ENCODE results near the gene YPEL4.
"Not testable (repeated sequence)": the region's sequence is repeated elsewhere in the genome, so short reads cannot be mapped to it uniquely, and the experiment has no call there.

Gene YPEL4

GRCh38 chr11:57649826-57650738 is at the start of gene YPEL4:
YPEL4 (minus strand) TSS chr11:57649912; CDS start chr11:57647107, 2,805 bp downstream.
- peak; percentile 76 to 80 for DNase-seq

- no peak for DNase-seq
Measured at GRCh38 chr11:57698843-57699365, 49.2 kb upstream of the YPEL4 start.

GRCh38 chr11:57690474-57690873 is 40.8 kb upstream of the YPEL4 start:
- not testable (repeated sequence) for DNase-seq

GRCh38 chr11:57681168-57681567 is 31.5 kb upstream of the YPEL4 start:
- DNase-seq: no peak

- no peak for DNase-seq
Measured at GRCh38 chr11:57680552-57680874, 30.8 kb upstream of the YPEL4 start.

GRCh38 chr11:57679396-57679795 is 29.7 kb upstream of the YPEL4 start:
- DNase-seq: no peak

GRCh38 chr11:57675176-57675941 is 25.6 kb upstream of the YPEL4 start:
- DNase-seq: no peak

- no peak for DNase-seq
Measured at GRCh38 chr11:57674251-57674650, 24.5 kb upstream of the YPEL4 start.

GRCh38 chr11:57668434-57668782 is 18.7 kb upstream of the YPEL4 start:
- peak in 1 of 2 donors; percentile 50 for DNase-seq

- peak; percentile 100 for DNase-seq
Measured at GRCh38 chr11:57667736-57668433, 18.2 kb upstream of the YPEL4 start, which contains the start of gene ZDHHC5. ZDHHC5 (plus strand) TSS chr11:57668114; CDS start chr11:57673091, 4,977 bp downstream.

- DNase-seq: peak; percentile 96 to 98
Measured at GRCh38 chr11:57667117-57667735, 17.5 kb upstream of the YPEL4 start.

- DNase-seq: no peak
Measured at GRCh38 chr11:57663975-57664374, 14.3 kb upstream of the YPEL4 start.

- no peak for DNase-seq
Measured at GRCh38 chr11:57662893-57663292, 13.2 kb upstream of the YPEL4 start.

GRCh38 chr11:57659669-57660068 is 10.0 kb upstream of the YPEL4 start:
- DNase-seq: no peak

- DNase-seq: no peak
Measured at GRCh38 chr11:57658023-57658361, 8.3 kb upstream of the YPEL4 start.

- DNase-seq: peak; percentile 98 to 99
Measured at GRCh38 chr11:57657194-57658022, 7.7 kb upstream of the YPEL4 start, which contains the start of gene CLP1. CLP1 (plus strand) TSS chr11:57657762; CDS start chr11:57659477, 1,715 bp downstream.

- no peak for DNase-seq
Measured at GRCh38 chr11:57656885-57657193, 7.1 kb upstream of the YPEL4 start.

- DNase-seq: no peak
Measured at GRCh38 chr11:57653163-57653562, 3.5 kb upstream of the YPEL4 start.

- no peak for DNase-seq
Measured at GRCh38 chr11:57652662-57653061, 3.0 kb upstream of the YPEL4 start.

- peak; percentile 40 to 45 for DNase-seq
Measured at GRCh38 chr11:57652230-57652629, 2.5 kb upstream of the YPEL4 start.

GRCh38 chr11:57651408-57651807 is 1.7 kb upstream of the YPEL4 start:
- no peak for DNase-seq

GRCh38 chr11:57650739-57651090 is 1.0 kb upstream of the YPEL4 start:
- DNase-seq: no peak

All from CD4-positive, alpha-beta T cell treated with Interleukin-1 beta for 1 hour (primary cell).